ENCODE results near the gene FEZF2. TPM values are rescaled to one million over a fixed set of nuclear protein-coding genes. Genes with fewer than 3 reads are reported as not detected.

The FEZF2 gene
- total and polyA plus RNA-seq, 2 of the 8 experiments (the other 6 are each of a cell fraction or from before 2014, with no cell fraction given): 0.06 TPM; not detected in 1

DNA sequence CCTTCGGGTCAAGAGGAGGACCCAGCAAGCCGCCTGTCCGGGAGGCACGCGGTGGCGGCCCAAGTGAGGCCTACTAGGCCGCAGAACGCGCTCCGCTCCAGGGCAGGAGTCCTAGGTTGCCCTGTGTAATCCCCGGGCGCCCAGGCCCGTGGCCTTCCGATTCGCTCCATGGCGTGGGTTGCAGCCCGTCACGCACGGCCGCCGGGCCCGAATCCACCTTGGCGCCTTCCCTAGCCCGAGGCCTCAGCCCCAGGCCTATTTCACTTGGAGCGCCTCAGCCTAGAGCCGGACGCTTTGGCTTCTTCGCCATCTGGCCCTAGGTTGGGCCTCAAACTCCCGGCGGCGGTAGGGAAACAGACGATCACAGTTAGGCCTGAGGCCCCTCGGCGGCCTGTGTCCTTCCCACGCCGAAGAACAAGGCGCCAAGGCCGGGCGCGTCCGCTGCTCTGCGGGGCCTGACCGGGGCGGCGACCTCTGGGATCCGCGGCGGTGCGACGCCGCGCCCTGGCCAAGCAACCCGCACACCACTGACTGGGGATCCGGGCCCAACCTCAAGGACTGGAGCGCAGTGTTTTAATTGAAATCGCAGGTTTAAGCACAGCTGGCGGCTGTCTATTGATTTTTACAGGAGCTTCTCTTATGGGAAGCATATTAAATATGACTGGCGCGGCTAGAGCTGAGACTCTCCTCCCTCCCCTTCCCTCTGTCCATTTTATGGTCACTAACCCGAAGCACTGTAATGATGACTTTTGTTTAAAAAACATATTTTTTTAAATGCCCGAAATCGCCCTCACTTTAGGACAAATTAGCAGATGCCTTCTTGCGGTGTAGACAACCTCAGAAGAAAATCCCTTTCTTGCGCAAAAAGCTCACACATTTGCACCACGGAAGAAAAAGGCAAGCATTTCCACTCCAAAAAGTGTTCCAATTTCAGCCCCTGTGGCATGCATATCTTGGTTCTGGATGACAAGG is 3.8 kb upstream of the FEZF2 start:
- Histone ChIP-seq H2BK5ac (ENCODE audit: low read depth, low read length) (no peak overlapping the region), H3K9ac (replicated peaks in 1 of 4; ENCODE audit: extremely low read depth in 1 of 4, low read depth in 3 of 4, low read length in 3 of 4) (no peak overlapping the region), H2AFZ (ENCODE audit: low read length) (no peak overlapping the region), H3K79me1 (ENCODE audit: low read depth, low read length) (no peaks in the 10 kb centered on the region), H2BK120ac (replicated peaks; ENCODE audit: low read depth, low read length) (no peak overlapping the region), H3K23me2 (ENCODE audit: low read depth, low read length) (peaks cover 3% of the 10 kb centered on the region; the same call in 1 of the 2 replicates), H3K4me2 (ENCODE audit: insufficient read depth in 1 of 2, low read depth in 2 of 2, low read length in 2 of 2) (peak overlapping the region; percentile 68 to 70), H3K79me2 (ENCODE audit: control insufficient read depth in 1 of 2, insufficient read depth in 2 of 2, low read length in 2 of 2) (no peaks in the 10 kb centered on the region), H2BK12ac (ENCODE audit: low read depth, low read length) (peak overlapping the region; percentile 11; the same call in 1 of the 2 replicates), H2BK15ac (ENCODE audit: low read length) (peak overlapping the region; percentile 0; the same call in 1 of the 2 replicates), H4K8ac (ENCODE audit: extremely low read depth, insufficient read depth, low read length) (peak overlapping the region; percentile 64), H3K56ac (replicated peaks; ENCODE audit: insufficient read length, low read depth, low read length) (no peak overlapping the region), H3K14ac (ENCODE audit: insufficient read length) (no peak overlapping the region), H2AK5ac (ENCODE audit: low read depth, low read length) (no peak overlapping the region), H4K20me1 (replicated peaks in 1 of 2; ENCODE audit: control insufficient read depth in 1 of 2, insufficient read depth in 2 of 2, low read length in 2 of 2) (peaks cover 3 to 16% of the 10 kb centered on the region in 2 experiments), H3K27ac (ENCODE audit: low read depth, low read length) (no peak overlapping the region), H3K4me1 (replicated peaks in 1 of 4; ENCODE audit: control insufficient read depth in 3 of 4, insufficient read depth in 4 of 4, low read length in 3 of 4) (peaks cover 25 to 55% (median 30%) of the 10 kb centered on the region in 4 experiments), H4K5ac (ENCODE audit: insufficient read length, low read depth, low read length) (no peak overlapping the region), H2BK20ac (ENCODE audit: low read length) (peak overlapping the region; percentile 18; the same call in 1 of the 2 replicates), H3K27me3 (replicated peaks in 1 of 4; ENCODE audit: control insufficient read depth in 3 of 4, extremely low read depth in 1 of 4, insufficient read depth in 3 of 4, low read length in 3 of 4) (peaks cover 82 to 100% (median 99%) of the 10 kb centered on the region in 4 experiments), H3K9me3 (ENCODE audit: insufficient read depth in 2 of 2, low read depth in 1 of 2, low read length in 1 of 2) (no peaks in the 10 kb centered on the region; a peak in 2 of 4 replicates), H3K18ac (ENCODE audit: extremely low read depth, low read length) (peak overlapping the region; percentile 42; the same call in 1 of the 2 replicates), H3K23ac (ENCODE audit: insufficient read length) (no peak overlapping the region), H3K36me3 (ENCODE audit: control insufficient read depth in 2 of 4, insufficient read depth in 4 of 4, low read length in 3 of 4) (0 out of 8 replicates have a peak, but pooled peaks cover 0 to 4% (median 0%) of the 10 kb centered on the region in 4 experiments), H3K4ac (replicated peaks; ENCODE audit: insufficient read length, low read depth, low read length) (no peak overlapping the region), H3K4me3 (ENCODE audit: extremely low read depth in 1 of 4, insufficient read depth in 2 of 4, low read depth in 3 of 4, low read length in 4 of 4) (peak overlapping the region in 3 of 4 experiments; percentile 10 to 51 (median 12); a peak in 3 of 8 replicates), H4K91ac (replicated peaks; ENCODE audit: insufficient read length, low read length) (no peak overlapping the region)
- CTCF ChIA-PET (ENCODE audit: partially characterized antibody): interaction anchor here (0.9 to 2.2 kb wide), 6 partner anchors 9 to 179 kb away, joined by 3 to 14 read pairs (median 3); no protein-coding TSS in a partner anchor
- 6% methylated on average over 54 of the region's 65 CpGs; no CpG with 5 or more reads in 1 of the 2 experiments for WGBS, 2 experiments (ENCODE audit: extremely low coverage in 1 of 2, insufficient coverage in 1 of 2, insufficient read length in 1 of 2, insufficient replicate concordance in 2 of 2, low coverage in 1 of 2, low lambda C conversion rate in 2 of 2, missing lambda C conversion rate in 1 of 2)
- DNase-seq (ENCODE audit: low read depth in 1 of 2, low spot score in 2 of 2): peak in 1 of 2 experiments; percentile 79
- POLR2A ChIA-PET (ENCODE audit: partially characterized antibody): interaction anchor here (1.2 to 5.3 kb wide), 4 partner anchors 8 to 183 kb away, joined by 3 to 26 read pairs (median 6); no protein-coding TSS in a partner anchor
- no peak for FAIRE-seq
- no peak for TF ChIP-seq SIN3A (conservative IDR thresholded peaks at IDR 0.05 in 1 of 2, IDR thresholded peaks at IDR 0.05 in 1 of 2; ENCODE audit: low read depth in 1 of 2, low read length in 2 of 2)
- TF ChIP-seq POU5F1 (IDR thresholded peaks at IDR 0.05; ENCODE audit: low read depth, low read length): no peak
- TF ChIP-seq CREB1 (IDR thresholded peaks at IDR 0.05): no peak
- TF ChIP-seq, protein P1, sequence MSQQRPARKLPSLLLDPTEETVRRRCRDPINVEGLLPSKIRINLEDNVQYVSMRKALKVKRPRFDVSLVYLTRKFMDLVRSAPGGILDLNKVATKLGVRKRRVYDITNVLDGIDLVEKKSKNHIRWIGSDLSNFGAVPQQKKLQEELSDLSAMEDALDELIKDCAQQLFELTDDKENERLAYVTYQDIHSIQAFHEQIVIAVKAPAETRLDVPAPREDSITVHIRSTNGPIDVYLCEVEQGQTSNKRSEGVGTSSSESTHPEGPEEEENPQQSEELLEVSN (IDR thresholded peaks at IDR 0.05): peak; percentile 90
- TF ChIP-seq SRF (IDR thresholded peaks at IDR 0.05; ENCODE audit: low read depth, low read length): no peak
- peak; percentile 51 for TF ChIP-seq CTBP2 (IDR thresholded peaks at IDR 0.05; ENCODE audit: borderline replicate concordance, insufficient read depth, insufficient read length, low read length)
- peak; percentile 100 for TF ChIP-seq SUZ12 (IDR thresholded peaks at IDR 0.05; ENCODE audit: low read length)
- TF ChIP-seq, protein P2, sequence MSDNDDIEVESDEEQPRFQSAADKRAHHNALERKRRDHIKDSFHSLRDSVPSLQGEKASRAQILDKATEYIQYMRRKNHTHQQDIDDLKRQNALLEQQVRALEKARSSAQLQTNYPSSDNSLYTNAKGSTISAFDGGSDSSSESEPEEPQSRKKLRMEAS (IDR thresholded peaks at IDR 0.05): peak; percentile 94
